ENCODE measurements around the gene SLC25A48. TPM values are rescaled to one million over a fixed set of nuclear protein-coding genes. Genes with fewer than 3 reads are reported as not detected.

Gene SLC25A48
- total and polyA plus RNA-seq, 2 of the 4 experiments (the other 2 are of a cell fraction) = not detected

DNA sequence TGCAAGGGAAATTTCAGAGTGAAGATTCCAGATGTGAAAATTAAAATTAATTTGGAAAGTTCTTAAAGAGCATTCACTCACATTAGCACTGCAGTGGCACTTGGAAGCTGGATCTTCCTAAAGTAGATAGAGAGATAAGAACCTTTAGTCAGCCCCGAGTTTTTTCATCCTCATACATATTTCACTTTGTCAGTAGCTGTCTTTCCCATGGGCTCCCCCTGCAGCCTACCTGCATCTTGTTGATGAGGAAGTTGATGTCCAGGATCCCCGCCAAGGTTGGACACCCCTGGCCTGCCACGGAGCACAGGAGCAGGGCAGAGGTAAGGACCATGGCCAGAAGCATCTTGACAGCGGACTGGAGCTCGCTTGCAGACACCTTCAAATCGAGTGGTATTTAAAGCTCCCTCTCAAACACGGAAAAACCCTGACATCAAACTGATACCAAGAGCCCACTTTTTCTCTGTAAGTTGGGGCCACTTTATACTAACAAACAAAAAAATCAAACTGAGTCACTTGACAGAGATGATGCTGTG, 61.1 kb downstream of the SLC25A48 start, which contains the start of gene IL9:
IL9 (minus strand) TSS at position 368 of the 533 bp plus-strand sequence; CDS start at position 343, 25 bp downstream.
- CTCF ChIA-PET = interaction anchor here (0.7 kb wide), 1 partner anchor 354 kb away, joined by 3 read pairs; no protein-coding TSS in a partner anchor
- BruUV-seq (replicated peaks) = no TSS peak
- 52% methylated on average over 3 of the region's 7 CpGs; no CpG with 5 or more reads in 1 of the 2 experiments for WGBS, 2 experiments (ENCODE audit: extremely low coverage in 2 of 2, insufficient read length in 1 of 2)

More for the DNA sequence above, 61.1 kb downstream of the SLC25A48 start, which contains the start of gene IL9:
- no peak within 1 kb of the TSS for H3K14ac ChIP-seq (replicated peaks; ENCODE audit: low read depth, low read length)
- H4K20me1 ChIP-seq (ENCODE audit: insufficient read depth, low read length) = no peaks in the 10 kb centered on the region
- no peaks in the 10 kb centered on the region for H3K36me3 ChIP-seq (ENCODE audit: control insufficient read depth, insufficient read depth, low read length)
- no peak within 1 kb of the TSS for H2BK20ac ChIP-seq (ENCODE audit: low read depth, low read length)
- no peak within 1 kb of the TSS for H4K5ac ChIP-seq (ENCODE audit: low read depth, low read length)
- no peak within 1 kb of the TSS for H3K4me3 ChIP-seq (ENCODE audit: insufficient read depth, low read depth, low read length)
- no peak within 1 kb of the TSS for H3K9ac ChIP-seq (ENCODE audit: low read depth, low read length)
- peaks cover 36% of the 10 kb centered on the region for H3K27me3 ChIP-seq (ENCODE audit: control insufficient read depth, insufficient read depth, low read length)
- H2AK9ac ChIP-seq (replicated peaks; ENCODE audit: low read depth, low read length, poor library complexity) = no peak within 1 kb of the TSS
- in situ Hi-C loops (cut with MboI; ENCODE audit: low sequenced_read_pairs) (no loop called here), dilution Hi-C loops (cut with HindIII; ENCODE audit: low sequenced_read_pairs, unreplicated experiment) (no loop called here), intact Hi-C loops (cut with micrococcal nuclease) (loop anchor here (5.0 kb wide), 1 partner anchor 37 kb away; no protein-coding TSS in a partner anchor)
- no peak within 1 kb of the TSS for H2BK5ac ChIP-seq (ENCODE audit: low read depth, low read length, poor library complexity, severe bottlenecking)
- H3K23ac ChIP-seq (ENCODE audit: low read depth, low read length) = no peak within 1 kb of the TSS
- H3K4me2 ChIP-seq (ENCODE audit: low read depth, low read length) = no peak within 1 kb of the TSS
- DNase-seq = no peak
- H4K91ac ChIP-seq (ENCODE audit: insufficient read depth, low read depth, low read length) = no peak within 1 kb of the TSS
- POLR2A ChIA-PET (ENCODE audit: unreplicated experiment) = no interaction called here
- no peak within 1 kb of the TSS for H2AFZ ChIP-seq (replicated peaks; ENCODE audit: low read length, poor library complexity)
- H2BK120ac ChIP-seq (ENCODE audit: low read depth, low read length) = no peak within 1 kb of the TSS
- no peak for ATAC-seq (ENCODE audit: low read depth)
- no peak within 1 kb of the TSS for H2AK5ac ChIP-seq (ENCODE audit: low read depth, low read length)
- H4K8ac ChIP-seq (ENCODE audit: low read depth in 2 of 2, low read length in 2 of 2) = no peak within 1 kb of the TSS
- no peaks in the 10 kb centered on the region for H3K9me1 ChIP-seq (ENCODE audit: insufficient read depth, low read length)
- H3K4me1 ChIP-seq (ENCODE audit: control insufficient read depth, insufficient read depth, low read length) = peaks cover 5% of the 10 kb centered on the region; the same call in 1 of the 2 replicates
- H3K79me1 ChIP-seq (ENCODE audit: low read depth in 1 of 2, low read length in 2 of 2) = no peaks in the 10 kb centered on the region
- peaks cover 2% of the 10 kb centered on the region; the same call in 1 of the 2 replicates for H3K9me3 ChIP-seq (ENCODE audit: control insufficient read depth, insufficient read depth, low read length)
- TF ChIP-seq CHD1 (IDR thresholded peaks at IDR 0.05; ENCODE audit: low read depth, low read length) = no peak
- TF ChIP-seq MAFK (IDR thresholded peaks at IDR 0.05; ENCODE audit: low read depth, low read length) = no peak
- TF ChIP-seq ELK1 (IDR thresholded peaks at IDR 0.05; ENCODE audit: borderline replicate concordance, low read depth, low read length) = no peak
- TF ChIP-seq BHLHE40 (IDR thresholded peaks at IDR 0.05; ENCODE audit: low read depth, low read length) = no peak
- no peak for TF ChIP-seq CTCF (conservative IDR thresholded peaks at IDR 0.05; ENCODE audit: low read depth, low read length)
- TF ChIP-seq RAD21 (IDR thresholded peaks at IDR 0.05; ENCODE audit: low read length) = no peak
- H3K4ac ChIP-seq (ENCODE audit: low read depth, low read length) = no peak within 1 kb of the TSS
- no peak within 1 kb of the TSS for H3K56ac ChIP-seq (ENCODE audit: extremely low read depth, insufficient read depth, low read length)
- no peak within 1 kb of the TSS for H3K27ac ChIP-seq (ENCODE audit: insufficient read depth, low read length)
- no peak within 1 kb of the TSS for H2BK15ac ChIP-seq (ENCODE audit: low read depth, low read length)
- H3K18ac ChIP-seq (ENCODE audit: low read depth, low read length) = no peak within 1 kb of the TSS
